IMR-90 (cell line): ENCODE data around the gene GMPPA. TPM values are rescaled to one million over a fixed set of nuclear protein-coding genes. Genes with fewer than 3 reads are reported as not detected.

Source experiments
- ATAC-seq: fragments of 200-7000 bp; cut with Tn5 transposase; 2 replicates; pipeline ENCODE4 v1.9.1; 2020; ENCODE audit warnings: low read depth, mild to moderate bottlenecking, moderate library complexity
- BruUV-seq: library from RNA; stranded (reverse); fragments of 400-500 nt; replicated peaks from 2 replicates; lab custom pipeline; 2021; lab: Mats Ljungman, UMichigan
- CTCF ChIA-PET: fragments of 300-600 bp; formaldehyde crosslinking; extraction: SDS; loops from one replicate; lab custom pipeline; 2021; ENCODE audit warnings: antibody characterized with exemption; lab: Yijun Ruan, JAX
- POLR2A ChIA-PET: fragments of 300-600 bp; sonication (Branson Sonifier 250); formaldehyde crosslinking; loops from one replicate; lab custom pipeline; 2022; ENCODE audit warnings: antibody characterized with exemption; ENCODE audit not compliant: unreplicated experiment; lab: Charles Lee
- DNase-seq: peaks from one replicate; pipeline ENCODE4 v3.0.0; 2013
- H2AFZ ChIP-seq: replicated peaks from 2 replicates; pipeline ENCODE3; 2013; ENCODE audit warnings: low read length, mild to moderate bottlenecking; ENCODE audit not compliant: poor library complexity
- H2AK5ac ChIP-seq: 2 replicates; pipeline ENCODE4 v1.6.1; 2013; ENCODE audit warnings: low read depth, low read length, inconsistent platforms
- H2AK9ac ChIP-seq: replicated peaks from 2 replicates; pipeline ENCODE3; 2013; ENCODE audit warnings: mild to moderate bottlenecking, low read depth, low read length, moderate library complexity; ENCODE audit not compliant: poor library complexity
- H2BK120ac ChIP-seq: 2 replicates; pipeline ENCODE4 v1.6.1; 2013; ENCODE audit warnings: low read depth, low read length, inconsistent platforms
- H2BK15ac ChIP-seq: 3 replicates; pipeline ENCODE4 v1.6.1; 2013; ENCODE audit warnings: low read depth, low read length, inconsistent platforms
- H2BK20ac ChIP-seq: 2 replicates; pipeline ENCODE4 v1.6.1; 2013; ENCODE audit warnings: low read depth, mild to moderate bottlenecking, inconsistent platforms, low read length, moderate library complexity
- H2BK5ac ChIP-seq: 2 replicates; pipeline ENCODE4 v1.6.1; 2013; ENCODE audit warnings: mild to moderate bottlenecking, low read depth, low read length, inconsistent platforms; ENCODE audit not compliant: poor library complexity, severe bottlenecking
- H3K14ac ChIP-seq: replicated peaks from 2 replicates; pipeline ENCODE4 v1.6.1; 2013; ENCODE audit warnings: low read depth, low read length, inconsistent platforms
- H3K18ac ChIP-seq: 2 replicates; pipeline ENCODE4 v1.6.1; 2013; ENCODE audit warnings: low read depth, low read length, control low read depth
- H3K23ac ChIP-seq: 2 replicates; pipeline ENCODE4 v1.6.1; 2013; ENCODE audit warnings: low read depth, low read length, inconsistent platforms
- H3K27ac ChIP-seq: 2 replicates; pipeline ENCODE4 v1.5.1; 2013; ENCODE audit warnings: mild to moderate bottlenecking, control low read depth, low read length; ENCODE audit not compliant: insufficient read depth
- H3K27me3 ChIP-seq: 2 replicates; pipeline ENCODE4 v1.6.1; 2013; ENCODE audit warnings: low read length; ENCODE audit not compliant: control insufficient read depth, insufficient read depth
- H3K36me3 ChIP-seq: 2 replicates; pipeline ENCODE4 v1.6.1; 2013; ENCODE audit warnings: low read length, mixed read lengths; ENCODE audit not compliant: control insufficient read depth, insufficient read depth
- H3K4ac ChIP-seq: 2 replicates; pipeline ENCODE4 v1.6.1; 2013; ENCODE audit warnings: low read depth, low read length, inconsistent platforms
- H3K4me1 ChIP-seq: 2 replicates; pipeline ENCODE4 v1.6.1; 2013; ENCODE audit warnings: low read length, mixed read lengths; ENCODE audit not compliant: control insufficient read depth, insufficient read depth
- H3K4me2 ChIP-seq: 2 replicates; pipeline ENCODE4 v1.6.1; 2013; ENCODE audit warnings: low read depth, mild to moderate bottlenecking, control low read depth, low read length, moderate library complexity
- H3K4me3 ChIP-seq: 2 replicates; pipeline ENCODE4 v1.5.1; 2013; ENCODE audit warnings: low read depth, mild to moderate bottlenecking, control low read depth, low read length, moderate library complexity; ENCODE audit not compliant: insufficient read depth
- H3K56ac ChIP-seq: 2 replicates; pipeline ENCODE4 v1.6.1; 2013; ENCODE audit warnings: low read length, inconsistent platforms; ENCODE audit not compliant: insufficient read depth; ENCODE audit errors: extremely low read depth
- H3K79me1 ChIP-seq, 2 experiments: 2 replicates each; pipeline ENCODE4 v1.6.1; 2013; ENCODE audit warnings: low read length in 2 of 2, inconsistent platforms in 1 of 2, low read depth in 1 of 2
- H3K9ac ChIP-seq: 2 replicates; pipeline ENCODE4 v1.6.1; 2013; ENCODE audit warnings: low read depth, low read length, control low read depth
- H3K9me1 ChIP-seq: 2 replicates; pipeline ENCODE4 v1.6.1; 2013; ENCODE audit warnings: low read length, inconsistent platforms; ENCODE audit not compliant: insufficient read depth
- H3K9me3 ChIP-seq: 2 replicates; pipeline ENCODE4 v1.6.1; 2013; ENCODE audit warnings: low read length; ENCODE audit not compliant: control insufficient read depth, insufficient read depth
- H4K20me1 ChIP-seq: 2 replicates; pipeline ENCODE4 v1.6.1; 2013; ENCODE audit warnings: low read length, inconsistent platforms; ENCODE audit not compliant: insufficient read depth
- H4K5ac ChIP-seq: 2 replicates; pipeline ENCODE4 v1.6.1; 2013; ENCODE audit warnings: mild to moderate bottlenecking, low read depth, low read length, control low read depth
- H4K8ac ChIP-seq, 2 experiments: 2 replicates each; pipeline ENCODE4 v1.6.1; 2013; ENCODE audit warnings: low read depth in 2 of 2, low read length in 2 of 2, control low read depth in 1 of 2, inconsistent platforms in 1 of 2
- H4K91ac ChIP-seq: 2 replicates; pipeline ENCODE4 v1.6.1; 2013; ENCODE audit warnings: low read depth, low read length, inconsistent platforms; ENCODE audit not compliant: insufficient read depth
- BHLHE40 ChIP-seq: fragments of 150-350 bp; IDR thresholded peaks from 2 replicates; pipeline ENCODE4 v1.6.1; 2016; ENCODE audit warnings: mild to moderate bottlenecking, low read depth, low read length
- CEBPB ChIP-seq: IDR thresholded peaks from 2 replicates; pipeline ENCODE4 v1.6.1; 2012; ENCODE audit warnings: low read depth, low read length, improper control_type of control experiment
- CHD1 ChIP-seq: IDR thresholded peaks from 2 replicates; pipeline ENCODE4 v1.6.1; 2012; ENCODE audit warnings: low read depth, low read length, improper control_type of control experiment
- ELK1 ChIP-seq: fragments of 150-350 bp; IDR thresholded peaks from 2 replicates; pipeline ENCODE4 v1.6.1; 2016; ENCODE audit warnings: low read depth, mild to moderate bottlenecking, low read length, moderate library complexity, borderline replicate concordance
- FOS ChIP-seq: fragments of 150-350 bp; IDR thresholded peaks from 2 replicates; pipeline ENCODE4 v1.6.1; 2016; ENCODE audit warnings: low read depth, low read length
- MAFK ChIP-seq: IDR thresholded peaks from 2 replicates; pipeline ENCODE4 v1.6.1; 2012; ENCODE audit warnings: low read depth, low read length, improper control_type of control experiment
- MAZ ChIP-seq: IDR thresholded peaks from 2 replicates; pipeline ENCODE4 v1.6.1; 2012; ENCODE audit warnings: low read depth, mild to moderate bottlenecking, low read length, improper control_type of control experiment, moderate library complexity, borderline replicate concordance
- MXI1 ChIP-seq: IDR thresholded peaks from 2 replicates; pipeline ENCODE4 v1.6.1; 2012; ENCODE audit warnings: low read depth, mild to moderate bottlenecking, low read length, moderate library complexity, borderline replicate concordance
- NFE2L2 ChIP-seq: fragments of 150-350 bp; IDR thresholded peaks from 2 replicates; pipeline ENCODE4 v1.6.1; 2016; ENCODE audit warnings: low read depth, mild to moderate bottlenecking, low read length
- POLR2A ChIP-seq: IDR thresholded peaks from 2 replicates; pipeline ENCODE4 v1.6.1; 2012; ENCODE audit warnings: mild to moderate bottlenecking, low read depth, low read length
- RCOR1 ChIP-seq: IDR thresholded peaks from 2 replicates; pipeline ENCODE4 v1.6.1; 2012; ENCODE audit warnings: mild to moderate bottlenecking, low read length, improper control_type of control experiment; ENCODE audit not compliant: insufficient replicate concordance
- RFX5 ChIP-seq: IDR thresholded peaks from 2 replicates; pipeline ENCODE4 v1.8.0; 2012; ENCODE audit warnings: low read depth, mild to moderate bottlenecking, low read length, moderate library complexity
- SMC3 ChIP-seq: fragments of 150-350 bp; IDR thresholded peaks from 2 replicates; pipeline ENCODE4 v1.6.1; 2016; ENCODE audit warnings: low read depth, mild to moderate bottlenecking, antibody characterized with exemption, low read length, moderate library complexity
- WGBS, 2 experiments: methylation state at CpG; one replicate each; pipeline versions ENCODE4 v1.1.5 to v1.1.7; 2013; ENCODE audit warnings: missing lambda C conversion rate in 2 of 2; ENCODE audit not compliant: insufficient read length in 1 of 2; ENCODE audit errors: extremely low coverage in 2 of 2; 5-methylcytosine and 5-hydroxymethylcytosine counted together
- dilution Hi-C: fragments of 300-500 bp; cut with HindIII; formaldehyde crosslinking; loops from one replicate; pipeline ENCODE4 v1.14.3; 2018; ENCODE audit warnings: low sequenced_read_pairs; ENCODE audit not compliant: unreplicated experiment
- in situ Hi-C: fragments of 300-500 bp; cut with MboI; formaldehyde crosslinking; loops from 3 replicates; pipeline ENCODE4 v1.14.3; 2019; ENCODE audit warnings: low sequenced_read_pairs, inconsistent platforms, mixed read lengths
- intact Hi-C: fragments of 100-400 bp; cut with micrococcal nuclease; formaldehyde crosslinking; loops from 2 replicates; pipeline ENCODE4 v1.10.0; 2022
- polyA plus RNA-seq, 3 experiments: library from polyadenylated mRNA; depleted of rRNA; stranded (reverse); fragments of >200 nt; gene quantifications; 2 replicates each; pipeline ENCODE4 v1.2.3, GENCODE V29; 2012; ENCODE audit warnings: low replicate concordance in 1 of 3
- total RNA-seq: library from RNA; depleted of rRNA; stranded (reverse); fragments of >200 nt; gene quantifications from 2 replicates; pipeline ENCODE4 v1.2.3, GENCODE V29; 2012
- TF ChIP-seq, protein P1 (sequence below): fragments of 150-350 bp; IDR thresholded peaks from 2 replicates; pipeline ENCODE4 v1.6.1; 2017; ENCODE audit warnings: mild to moderate bottlenecking, antibody characterized with exemption, low read length, low read depth

GMPPA gene
- total and polyA plus RNA-seq, 2 of the 4 experiments (the other 2 are of a cell fraction): 103 to 134 TPM

- Histone ChIP-seq H3K79me1 (no peaks in the 10 kb centered on the region), H2BK5ac (no peak overlapping the region), H2AK5ac (no peak overlapping the region), H3K23ac (no peak overlapping the region), H3K18ac (no peak overlapping the region), H2BK20ac (no peak overlapping the region), H2AK9ac (no peak overlapping the region), H3K27me3 (no peaks in the 10 kb centered on the region), H3K36me3 (no peaks in the 10 kb centered on the region), H3K4me1 (peaks cover 8% of the 10 kb centered on the region; the same call in 1 of the 2 replicates), H3K56ac (no peak overlapping the region), H3K14ac (no peak overlapping the region), H2AFZ (no peak overlapping the region), H3K4ac (no peak overlapping the region), H4K91ac (no peak overlapping the region), H2BK120ac (no peak overlapping the region), H2BK15ac (no peak overlapping the region), H4K20me1 (no peaks in the 10 kb centered on the region; the same call in 1 of the 2 replicates), H3K9me3 (no peaks in the 10 kb centered on the region), H4K5ac (no peak overlapping the region), H3K4me3 (no peak overlapping the region), H3K27ac (no peak overlapping the region), H3K4me2 (no peak overlapping the region), H4K8ac (no peak overlapping the region), H3K9ac (no peak overlapping the region), H3K9me1 (no peaks in the 10 kb centered on the region)
- in situ Hi-C loops (no loop called here), dilution Hi-C loops (no loop called here), intact Hi-C loops (no loop called here)
- ChIA-PET CTCF (no interaction called here), POLR2A (no interaction called here)
- no TSS peak for BruUV-seq
- 100% methylated on average over 6 of the region's 15 CpGs; no CpG with 5 or more reads in 1 of the 2 experiments for WGBS, 2 experiments
- DNase-seq (no peak), ATAC-seq (no peak)
- TF ChIP-seq CEBPB: no peak
- no peak for TF ChIP-seq NFE2L2
- TF ChIP-seq RCOR1: no peak
- TF ChIP-seq ELK1: no peak
- no peak for TF ChIP-seq MAFK
- no peak for TF ChIP-seq MAZ
- TF ChIP-seq MXI1: no peak
- TF ChIP-seq BHLHE40: no peak
- TF ChIP-seq, protein P1, sequence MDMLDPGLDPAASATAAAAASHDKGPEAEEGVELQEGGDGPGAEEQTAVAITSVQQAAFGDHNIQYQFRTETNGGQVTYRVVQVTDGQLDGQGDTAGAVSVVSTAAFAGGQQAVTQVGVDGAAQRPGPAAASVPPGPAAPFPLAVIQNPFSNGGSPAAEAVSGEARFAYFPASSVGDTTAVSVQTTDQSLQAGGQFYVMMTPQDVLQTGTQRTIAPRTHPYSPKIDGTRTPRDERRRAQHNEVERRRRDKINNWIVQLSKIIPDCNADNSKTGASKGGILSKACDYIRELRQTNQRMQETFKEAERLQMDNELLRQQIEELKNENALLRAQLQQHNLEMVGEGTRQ: no peak
- TF ChIP-seq CHD1: no peak
- TF ChIP-seq POLR2A: no peak
- no peak for TF ChIP-seq RFX5
- TF ChIP-seq SMC3: no peak
- no peak for TF ChIP-seq FOS
Measured at GRCh38 chr2:219554350-219554749, 55.7 kb downstream of the GMPPA start.
